HG03460 (cell line): ENCODE data around the gene ACYP2.

Experiments used
- ATAC-seq: cut with Tn5 transposase; IDR thresholded peaks from one replicate; pipeline ENCODE4 v1.9.1; 2021; ENCODE audit not compliant: unreplicated experiment

ACYP2 gene

GRCh38 chr2:54149638-54150441 lies 34.4 kb downstream of the ACYP2 start:
- no peak for ATAC-seq

DNA sequence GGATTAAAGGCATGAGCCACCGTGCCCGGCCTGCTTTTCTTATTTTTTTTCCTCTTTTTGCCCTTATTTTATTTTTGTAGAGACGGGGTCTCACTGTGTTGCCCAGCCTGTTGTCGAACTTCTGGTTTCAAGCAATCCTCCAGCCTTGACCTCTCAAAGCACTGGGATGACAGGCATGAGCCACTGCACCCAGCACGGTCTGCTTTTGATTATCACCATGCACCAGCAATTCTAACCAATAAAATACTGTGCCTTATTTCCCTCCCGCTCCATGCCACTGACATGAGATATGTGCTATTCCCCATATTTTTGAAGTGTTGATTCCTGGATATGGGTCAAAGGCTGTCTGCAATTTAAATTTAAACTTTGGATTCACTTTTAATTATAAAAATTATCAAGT lies 42.9 kb downstream of the ACYP2 start:
- no peak for ATAC-seq

- ATAC-seq, result no peak
Measured at GRCh38 chr2:54161660-54162424, 46.4 kb downstream of the ACYP2 start.

DNA sequence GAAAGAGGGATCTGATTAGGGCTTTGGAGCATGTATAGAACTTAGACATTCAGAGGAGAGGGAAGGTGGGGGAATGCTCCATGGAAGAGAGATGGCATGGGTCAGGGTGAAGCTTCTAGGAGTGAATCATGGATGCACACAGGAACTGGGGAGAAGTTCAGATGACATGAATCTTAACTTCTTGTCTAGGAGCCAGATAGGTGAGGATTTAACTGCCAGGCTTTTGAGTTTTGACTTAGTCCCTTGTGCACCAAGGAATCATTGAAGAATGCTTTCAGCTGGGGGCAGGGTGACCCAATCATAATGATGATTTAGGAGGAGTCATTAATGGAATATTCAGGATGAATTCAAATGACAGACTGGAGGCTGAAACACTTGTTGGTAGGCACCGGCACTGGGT lies 48.7 kb downstream of the ACYP2 start:
- no peak for ATAC-seq

DNA sequence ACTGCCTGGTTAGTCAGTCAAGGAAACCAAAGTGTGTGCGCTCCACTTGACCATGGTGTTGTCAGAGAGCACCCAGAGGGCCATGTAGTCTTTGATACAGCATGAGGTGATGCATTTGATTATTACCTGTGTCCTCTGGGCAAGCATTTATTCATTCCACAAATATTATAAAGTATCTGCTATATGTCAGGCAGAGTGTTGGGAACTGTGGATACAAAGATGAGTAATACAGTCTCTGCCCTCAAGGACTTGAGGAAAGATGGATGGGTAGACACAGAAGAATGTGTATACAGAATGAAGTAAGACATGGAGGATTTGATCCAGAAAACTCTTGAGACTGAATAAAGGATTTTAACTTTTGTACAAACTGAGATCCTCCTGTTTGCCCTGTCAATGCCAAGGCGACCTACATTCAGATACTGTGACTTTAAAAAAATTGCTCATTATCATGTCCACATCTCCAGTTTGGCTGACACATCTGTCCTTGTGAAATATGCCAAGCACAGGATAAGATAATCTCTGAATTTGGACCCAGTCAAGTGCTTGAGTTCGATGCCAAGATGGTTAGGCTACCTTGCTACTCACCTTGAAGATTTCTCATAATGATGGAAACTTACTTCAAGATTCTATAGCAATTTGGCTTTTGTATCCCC lies 50.8 kb downstream of the ACYP2 start:
- no peak for ATAC-seq

DNA sequence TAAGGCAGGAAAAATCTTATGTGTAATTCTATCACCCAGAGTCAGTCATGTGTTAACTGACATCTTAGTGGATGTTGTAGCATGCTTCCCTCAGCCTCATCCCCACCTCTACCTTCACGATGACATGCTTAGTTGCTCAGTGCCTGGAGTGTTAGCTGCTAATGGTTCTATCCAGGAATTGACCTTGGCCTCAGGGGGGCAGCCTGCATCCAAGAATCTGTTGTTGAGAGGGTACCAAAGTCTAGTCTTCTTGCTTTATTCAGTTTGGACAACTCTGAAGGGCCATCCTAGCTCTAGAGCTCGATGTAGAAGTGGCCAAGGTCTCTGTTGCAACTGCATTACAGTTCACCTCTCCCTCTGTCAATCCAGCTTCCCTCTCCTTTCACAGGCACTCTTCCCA lies 61.2 kb downstream of the ACYP2 start:
- no peak for ATAC-seq

GRCh38 chr2:54183281-54183680 lies 67.9 kb downstream of the ACYP2 start:
- no peak for ATAC-seq

GRCh38 chr2:54183972-54184371 lies 68.6 kb downstream of the ACYP2 start:
- ATAC-seq, result no peak

GRCh38 chr2:54185105-54185504 lies 69.7 kb downstream of the ACYP2 start:
- ATAC-seq, result no peak

DNA sequence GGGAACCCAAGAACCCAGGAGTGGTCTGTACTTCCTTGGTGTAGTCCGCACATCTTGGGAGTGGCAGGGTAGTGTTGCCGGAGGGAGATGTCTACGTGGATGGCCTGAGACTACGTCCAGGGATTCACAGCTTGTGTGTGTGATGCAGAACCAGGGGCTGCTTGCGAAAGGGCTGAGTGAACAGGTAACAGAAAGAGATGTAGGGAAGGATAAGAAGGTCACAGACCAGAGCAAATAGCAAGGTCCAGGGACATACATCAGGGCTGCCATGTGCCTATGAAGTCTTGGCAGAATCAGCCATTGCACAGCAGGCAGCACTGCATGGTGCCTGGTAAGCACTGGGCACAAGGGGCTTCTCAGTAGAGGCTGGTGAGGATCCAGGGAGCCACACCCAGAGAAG lies 71.9 kb downstream of the ACYP2 start:
- ATAC-seq, result no peak

- ATAC-seq, result no peak
Measured at GRCh38 chr2:54189539-54189938, 74.1 kb downstream of the ACYP2 start.

- no peak for ATAC-seq
Measured at GRCh38 chr2:54191361-54192135, 76.1 kb downstream of the ACYP2 start.

- no peak for ATAC-seq
Measured at GRCh38 chr2:54194761-54195750, 79.6 kb downstream of the ACYP2 start.

GRCh38 chr2:54196646-54197045 lies 81.2 kb downstream of the ACYP2 start:
- no peak for ATAC-seq

DNA sequence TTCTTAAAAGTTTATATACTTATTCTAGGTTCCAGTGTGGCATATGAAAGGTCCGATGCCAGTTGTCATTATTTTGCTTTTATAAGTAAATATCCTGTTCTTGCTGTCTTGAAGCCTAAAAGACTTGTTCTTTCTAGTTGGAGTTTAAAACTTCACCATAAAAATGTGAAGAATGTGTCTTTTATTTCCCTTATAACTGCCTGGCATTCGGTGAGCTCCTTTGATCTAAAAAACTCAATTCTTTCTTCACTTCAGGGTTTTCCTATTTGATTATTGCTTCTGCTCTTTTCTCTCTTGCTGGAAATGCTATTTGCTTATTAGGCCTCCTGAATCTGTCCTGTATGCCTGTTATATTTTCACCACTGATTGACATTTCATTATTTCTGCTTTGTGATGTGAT lies 89.1 kb downstream of the ACYP2 start:
- ATAC-seq, result no peak

- ATAC-seq, result no peak
Measured at GRCh38 chr2:54206596-54206995, 91.2 kb downstream of the ACYP2 start.

- ATAC-seq, result no peak
Measured at GRCh38 chr2:54207666-54208195, 92.3 kb downstream of the ACYP2 start.

DNA sequence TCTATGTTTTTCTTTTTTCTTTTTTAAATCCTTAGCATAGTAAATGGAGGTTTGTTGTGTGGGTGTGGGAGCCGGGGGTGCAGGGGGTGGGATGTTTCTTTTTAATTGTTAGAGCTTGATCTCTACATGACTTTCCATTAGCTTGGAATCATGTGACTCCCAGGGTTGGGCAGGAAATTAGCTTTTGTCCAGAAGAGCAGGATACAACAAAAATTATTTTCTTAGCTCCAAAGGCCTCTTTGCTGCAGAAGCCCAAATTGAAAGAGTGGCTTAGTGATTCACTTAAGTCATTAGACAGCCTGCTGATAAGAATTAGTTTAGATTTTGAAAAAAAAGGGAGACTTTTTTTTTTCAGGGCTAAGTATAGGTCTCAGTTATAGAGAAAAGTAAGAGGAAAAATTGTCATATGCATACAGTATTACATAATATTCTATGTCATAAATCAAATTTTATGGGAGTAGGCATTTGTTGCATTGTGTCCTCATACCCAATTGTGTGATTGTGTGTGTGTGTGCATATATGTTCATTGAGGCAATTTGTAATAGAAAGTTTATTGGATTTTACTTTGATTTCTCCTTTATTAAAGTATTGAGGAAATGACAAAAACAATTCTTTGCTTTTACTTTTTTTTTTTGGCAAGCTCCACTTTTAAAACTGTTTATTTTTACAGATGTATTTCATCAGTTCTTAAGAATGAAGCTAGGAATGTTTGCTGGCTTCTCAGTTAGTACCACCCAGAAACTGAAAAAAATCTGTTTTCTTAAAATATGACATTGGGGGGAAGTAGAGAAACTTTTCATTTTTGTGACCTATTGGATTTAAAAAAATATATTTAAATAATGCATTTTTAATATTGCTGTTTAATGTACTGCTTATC lies 93.2 kb downstream of the ACYP2 start:
- no peak for ATAC-seq

GRCh38 chr2:54209379-54209778 lies 94.0 kb downstream of the ACYP2 start:
- ATAC-seq, result no peak
